Astrocyte (in vitro differentiated cells and primary cell): ENCODE results near the gene KLF8.

Source experiments
- EZH2 ChIP-seq: IDR thresholded peaks from 2 replicates; pipeline ENCODE4 v1.6.1; 2012; ENCODE audit warnings: mild to moderate bottlenecking, low read length, inconsistent platforms; ENCODE audit not compliant: insufficient read depth
- TF ChIP-seq, protein P1 (sequence below): IDR thresholded peaks from 2 replicates; pipeline ENCODE4 v1.5.1; 2011; ENCODE audit warnings: low read depth, mild to moderate bottlenecking, inconsistent platforms, low read length, moderate library complexity; ENCODE audit not compliant: insufficient read depth

- TF ChIP-seq, protein P1, sequence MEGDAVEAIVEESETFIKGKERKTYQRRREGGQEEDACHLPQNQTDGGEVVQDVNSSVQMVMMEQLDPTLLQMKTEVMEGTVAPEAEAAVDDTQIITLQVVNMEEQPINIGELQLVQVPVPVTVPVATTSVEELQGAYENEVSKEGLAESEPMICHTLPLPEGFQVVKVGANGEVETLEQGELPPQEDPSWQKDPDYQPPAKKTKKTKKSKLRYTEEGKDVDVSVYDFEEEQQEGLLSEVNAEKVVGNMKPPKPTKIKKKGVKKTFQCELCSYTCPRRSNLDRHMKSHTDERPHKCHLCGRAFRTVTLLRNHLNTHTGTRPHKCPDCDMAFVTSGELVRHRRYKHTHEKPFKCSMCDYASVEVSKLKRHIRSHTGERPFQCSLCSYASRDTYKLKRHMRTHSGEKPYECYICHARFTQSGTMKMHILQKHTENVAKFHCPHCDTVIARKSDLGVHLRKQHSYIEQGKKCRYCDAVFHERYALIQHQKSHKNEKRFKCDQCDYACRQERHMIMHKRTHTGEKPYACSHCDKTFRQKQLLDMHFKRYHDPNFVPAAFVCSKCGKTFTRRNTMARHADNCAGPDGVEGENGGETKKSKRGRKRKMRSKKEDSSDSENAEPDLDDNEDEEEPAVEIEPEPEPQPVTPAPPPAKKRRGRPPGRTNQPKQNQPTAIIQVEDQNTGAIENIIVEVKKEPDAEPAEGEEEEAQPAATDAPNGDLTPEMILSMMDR, result no peak
- no peak for TF ChIP-seq EZH2
These were observed 76.6 kb downstream of the KLF8 start for GRCh38 chrX:56308726-56309125.
